GM18868 (cell line): ENCODE results near the gene RNF20.
A peak's percentile ranks its signal among the peaks of the same experiment; 100 is the strongest.
"Not testable (repeated sequence)": the region's sequence is repeated elsewhere in the genome, so short reads cannot be mapped to it uniquely, and the experiment has no call there.

ENCODE experiments used
- ATAC-seq: cut with Tn5 transposase; IDR thresholded peaks from one replicate; pipeline ENCODE4 v1.9.1; 2021; ENCODE audit warnings: mild to moderate bottlenecking, moderate library complexity; ENCODE audit not compliant: unreplicated experiment

Gene RNF20

DNA sequence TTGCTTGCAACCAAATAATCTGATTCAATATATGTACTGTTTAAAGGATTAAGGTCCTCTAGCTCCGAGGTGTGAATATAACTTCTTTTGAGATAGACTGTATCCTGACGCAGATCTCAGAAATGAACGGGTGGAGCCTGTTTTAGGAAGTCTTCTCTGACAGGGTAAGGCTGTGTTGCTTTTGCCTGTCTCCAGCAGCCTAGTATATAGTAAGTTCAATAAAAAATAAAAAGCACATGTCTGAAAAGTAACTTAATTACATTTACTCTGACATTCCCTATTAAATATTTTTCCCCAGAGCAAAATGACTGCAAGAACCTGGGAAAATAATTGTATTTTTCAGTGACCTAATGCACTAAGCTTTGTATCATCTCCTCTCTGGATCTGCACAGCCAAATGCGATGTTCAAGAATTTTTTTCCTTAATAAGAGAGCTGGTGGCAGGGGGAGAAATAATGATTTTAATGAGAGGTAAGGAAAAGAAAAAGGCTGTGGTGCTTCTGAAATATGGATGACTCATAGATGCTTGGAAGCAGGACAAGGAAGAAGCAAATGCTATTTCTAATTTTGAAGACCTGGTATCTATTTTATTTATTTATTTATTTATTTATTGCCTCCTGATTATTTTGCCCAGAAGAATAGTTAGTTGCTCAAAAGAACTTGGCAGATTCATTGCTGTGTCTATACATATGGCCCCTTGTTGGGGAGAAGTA, 53.8 kb downstream of the RNF20 start:
- ATAC-seq: no peak

DNA sequence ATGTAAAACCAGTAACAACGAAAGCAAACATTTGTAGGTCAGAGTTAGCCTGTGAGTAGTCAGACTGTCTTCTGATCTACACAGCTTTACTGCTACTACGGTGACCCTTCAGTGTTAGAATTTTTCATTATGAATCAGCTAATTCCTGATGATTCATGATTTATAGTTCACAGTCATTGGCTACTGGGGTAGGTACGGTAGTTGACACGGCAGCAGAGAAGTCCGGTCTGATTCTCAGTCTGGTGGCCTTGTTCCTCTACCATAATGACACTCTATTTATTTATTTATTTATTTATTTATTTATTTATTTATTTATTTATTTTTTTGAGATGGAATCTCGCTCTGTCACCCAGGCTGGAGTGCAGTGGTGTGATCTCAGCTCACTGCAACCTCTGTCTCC, 56.4 kb downstream of the RNF20 start:
- not testable (repeated sequence) for ATAC-seq

GRCh38 chr9:101590901-101591300, 57.2 kb downstream of the RNF20 start:
- no peak for ATAC-seq

- no peak for ATAC-seq
Observed at GRCh38 chr9:101591787-101592446, 58.3 kb downstream of the RNF20 start.

GRCh38 chr9:101592788-101593187, 59.1 kb downstream of the RNF20 start:
- no peak for ATAC-seq

DNA sequence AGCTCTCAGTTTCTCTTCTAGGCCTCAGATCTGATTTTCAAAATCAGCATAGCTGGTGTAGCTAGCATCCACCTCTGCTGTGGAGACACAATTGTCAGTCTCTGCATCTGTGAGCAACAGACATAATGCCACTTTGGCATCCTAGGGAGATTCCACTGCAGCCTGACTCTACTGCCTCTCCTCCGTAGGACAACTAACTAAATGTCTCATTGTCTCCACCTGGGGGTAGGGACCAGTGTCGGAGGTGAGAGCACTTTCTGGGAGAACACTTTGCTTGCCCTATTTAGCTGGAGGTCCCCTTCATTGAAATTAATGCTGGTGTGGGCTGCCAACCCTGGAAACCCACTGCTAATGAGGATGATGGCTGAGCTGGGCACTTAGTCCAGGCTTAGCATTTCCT, 59.7 kb downstream of the RNF20 start:
- no peak for ATAC-seq

DNA sequence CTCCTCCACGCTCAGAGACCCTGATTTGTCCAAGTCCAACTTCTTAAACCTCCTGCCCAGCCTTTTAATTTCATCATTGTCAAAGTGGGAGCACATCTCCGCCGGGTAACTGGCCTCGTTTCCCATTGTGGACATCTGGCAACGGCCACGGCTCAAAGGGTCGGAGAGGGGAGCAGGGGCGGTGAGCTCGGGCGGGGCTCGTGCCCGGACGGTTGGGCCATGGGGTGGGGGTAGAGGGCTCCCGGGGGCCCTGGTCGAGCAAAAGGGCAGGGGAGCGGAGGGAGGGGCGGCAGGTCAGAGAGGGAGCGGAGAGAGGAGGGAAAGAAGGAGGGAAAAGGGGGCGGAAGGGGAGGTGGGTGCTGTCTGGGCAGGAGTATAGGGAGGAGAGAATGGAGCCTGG, 61.1 kb downstream of the RNF20 start, which contains the start of gene PPP3R2:
Gene PPP3R2, minus strand, starts transcription at position 174 of the 400 bp plus-strand sequence. Its CDS starts 48 bp downstream, at position 126.
- no peak for ATAC-seq

DNA sequence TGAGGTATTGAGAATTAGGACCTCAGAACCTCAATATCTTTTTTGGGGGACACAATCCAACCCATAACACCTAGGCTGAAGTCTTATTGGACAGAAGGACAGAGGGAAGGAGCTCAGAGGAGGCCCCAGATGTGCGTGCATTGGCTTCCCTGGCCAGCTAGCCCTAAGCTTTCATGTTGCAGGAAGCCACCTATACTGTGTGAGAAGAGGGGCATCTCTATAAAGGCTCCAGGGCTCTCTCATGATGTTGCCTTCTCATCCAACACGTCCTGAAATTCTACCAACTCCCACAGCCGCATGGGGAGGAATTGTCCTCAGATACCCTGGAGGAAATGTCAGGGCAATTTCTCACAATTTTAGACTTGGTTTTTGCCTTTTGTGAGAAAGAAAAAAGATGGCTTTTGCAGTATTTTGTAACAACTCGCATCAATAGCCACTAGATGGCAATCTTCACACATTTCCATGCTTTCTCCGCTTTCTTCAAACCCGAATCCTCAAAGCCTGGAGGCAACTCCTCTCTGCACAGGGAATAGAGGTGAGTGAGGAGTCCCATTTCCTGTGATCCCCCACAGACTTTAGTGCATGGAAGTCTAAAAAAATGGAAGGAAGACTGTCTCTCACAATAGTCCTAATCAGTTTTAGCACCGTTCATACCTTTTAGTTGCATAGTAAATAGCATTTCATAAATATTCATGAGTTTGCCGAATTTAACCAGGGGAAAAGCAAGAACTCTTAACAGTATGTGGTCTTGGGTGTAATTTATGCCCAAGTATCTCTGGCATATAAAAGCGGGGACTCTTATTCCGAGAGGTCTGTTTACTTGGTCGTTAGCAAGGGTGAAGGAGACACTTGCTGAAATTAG, 68.5 kb downstream of the RNF20 start:
- ATAC-seq: peak; percentile 59

DNA sequence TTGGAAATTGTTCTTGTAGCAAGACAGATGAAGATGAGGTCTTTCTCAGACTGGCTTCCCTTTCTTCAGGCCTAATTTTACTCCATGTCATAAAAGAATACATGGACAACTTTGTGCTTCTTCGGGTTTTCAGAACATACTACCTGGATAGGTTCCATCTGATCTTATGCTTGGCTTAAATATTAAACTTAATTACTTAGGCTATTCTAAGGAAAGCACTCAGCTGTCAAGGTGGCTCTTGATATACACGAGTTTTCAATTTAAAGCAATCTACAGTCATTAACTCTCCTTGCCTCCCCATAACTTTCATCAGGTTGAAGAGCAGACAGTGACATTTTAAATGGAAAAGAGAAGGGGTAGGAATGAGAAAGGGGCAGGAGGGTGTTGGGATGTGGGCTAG, 70.6 kb downstream of the RNF20 start:
- ATAC-seq: no peak

- no peak for ATAC-seq
Observed at GRCh38 chr9:101605547-101605946, 71.9 kb downstream of the RNF20 start.
